HT1080 (cell line): ENCODE measurements around the gene FEM1A. TPM values are rescaled to one million over a fixed set of nuclear protein-coding genes. Genes with fewer than 3 reads are reported as not detected.
"Not testable (repeated sequence)": the region's sequence is repeated elsewhere in the genome, so short reads cannot be mapped to it uniquely, and the experiment has no call there.

ENCODE experiments used
- DNase-seq: peaks from one replicate; pipeline ENCODE4 v3.0.0-alpha.2; 2015; ENCODE audit warnings: low read depth
- total RNA-seq: library from RNA; depleted of rRNA; stranded (reverse); fragments of >200 nt; shearing (Covaris generic); gene quantifications from 2 replicates; pipeline ENCODE4 v1.2.3, GENCODE V29; 2014

The FEM1A gene
- total RNA-seq, 1 experiment from 2014 or later = 13.0 TPM

DNA sequence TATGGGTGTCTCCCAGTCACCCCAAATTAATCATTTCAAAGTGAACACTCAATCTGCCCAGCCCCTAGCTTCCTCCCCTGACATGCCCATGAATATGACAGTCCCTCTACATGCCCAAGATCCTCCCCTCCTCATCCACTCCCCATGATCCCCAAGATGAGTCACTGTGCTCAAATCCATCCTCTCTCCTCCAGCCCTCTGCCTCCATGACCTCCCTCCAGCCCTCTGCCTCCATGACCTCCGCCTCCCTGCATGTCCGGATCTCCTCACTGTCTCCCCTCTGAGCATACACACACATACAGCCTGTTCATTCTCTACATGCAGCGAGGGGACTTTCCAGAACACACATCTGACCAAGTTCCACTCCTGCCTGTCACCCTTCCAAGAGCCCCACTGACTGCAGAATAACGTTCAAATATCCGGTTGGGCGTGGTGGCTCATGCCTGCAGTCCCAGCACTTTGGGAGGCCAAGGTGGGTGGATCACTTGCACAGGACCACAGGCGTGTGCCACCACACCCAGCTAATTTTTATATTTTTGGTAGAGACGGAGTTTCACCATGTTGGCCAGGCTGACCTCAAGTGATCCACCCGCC lies 18.4 kb upstream of the FEM1A start:
- no peak for DNase-seq

- no peak for DNase-seq
Measured at GRCh38 chr19:4774136-4774535, 17.4 kb upstream of the FEM1A start.

GRCh38 chr19:4775627-4776152 lies 15.8 kb upstream of the FEM1A start:
- no peak for DNase-seq

- peak; percentile 46 for DNase-seq
Measured at GRCh38 chr19:4776436-4777211, 14.9 kb upstream of the FEM1A start.

DNA sequence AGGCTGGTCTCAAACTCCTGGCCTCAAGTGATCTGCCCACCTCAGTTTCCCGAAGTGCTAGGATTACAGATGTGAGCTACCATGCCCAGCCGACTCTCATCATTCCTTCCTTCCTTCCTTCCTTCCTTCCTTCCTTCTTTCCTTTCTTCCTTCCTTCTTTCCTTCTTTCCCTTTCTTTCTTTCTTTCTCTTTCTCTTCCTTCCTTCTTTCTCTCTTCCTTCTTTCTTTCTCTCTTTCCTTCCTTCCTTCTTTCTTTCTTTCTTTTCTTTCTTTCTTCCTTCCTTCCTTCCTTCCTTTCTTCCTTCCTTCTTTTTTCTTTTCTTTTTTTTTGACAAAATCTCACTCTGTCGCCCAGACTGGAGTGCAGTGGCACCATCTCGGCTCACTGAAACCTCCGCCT lies 13.4 kb upstream of the FEM1A start:
- DNase-seq = not testable (repeated sequence)

DNA sequence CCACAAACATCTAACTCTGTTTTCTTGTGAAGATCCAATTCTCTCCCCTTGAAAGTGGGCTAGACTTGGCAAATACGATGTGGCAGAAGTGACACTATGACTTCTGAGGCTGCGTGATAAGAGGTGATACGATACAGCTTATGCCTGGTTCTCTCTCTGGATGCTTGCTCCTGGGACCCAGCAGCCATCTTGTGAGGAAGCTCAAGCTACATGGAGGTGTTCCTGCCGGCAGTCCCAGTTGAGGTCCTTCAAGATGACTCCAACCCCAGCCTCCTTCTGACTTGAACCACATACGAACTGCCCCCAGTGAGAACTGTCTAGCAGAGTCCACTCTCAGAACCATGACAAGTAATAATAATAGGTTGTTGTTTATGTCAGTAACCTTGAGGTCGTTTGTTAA lies 10.7 kb upstream of the FEM1A start:
- no peak for DNase-seq

GRCh38 chr19:4781801-4782200 lies 9.7 kb upstream of the FEM1A start:
- DNase-seq = no peak

DNA sequence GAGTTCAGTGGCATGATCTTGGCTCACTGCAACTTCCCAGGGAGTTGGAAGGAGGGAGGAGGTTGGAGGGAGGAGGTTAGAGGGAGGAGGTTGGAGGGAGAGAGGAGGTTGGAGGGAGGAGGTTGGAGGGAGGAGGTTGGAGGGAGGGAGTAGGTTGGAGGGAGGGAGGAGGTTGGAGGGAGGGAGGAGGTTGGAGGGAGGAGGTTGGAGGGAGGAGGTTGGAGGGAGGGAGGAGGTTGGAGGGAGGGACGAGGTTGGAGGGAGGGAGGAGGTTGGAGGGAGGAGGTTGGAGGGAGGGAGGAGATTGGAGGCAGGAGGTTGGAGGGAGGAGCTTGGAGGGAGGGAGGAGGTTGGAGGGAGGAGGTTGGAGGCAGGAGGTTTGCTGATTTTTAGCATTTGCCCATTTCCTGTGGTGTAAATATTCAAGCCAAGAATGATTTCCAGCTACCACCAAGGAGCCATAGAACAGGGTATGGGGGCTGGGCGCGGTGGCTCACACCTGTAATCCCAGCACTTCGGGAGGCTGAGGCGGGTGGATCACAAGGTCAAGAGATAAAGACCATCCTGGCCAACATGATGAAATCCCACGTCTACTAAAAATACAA lies 5.0 kb upstream of the FEM1A start:
- DNase-seq = not testable (repeated sequence)

DNA sequence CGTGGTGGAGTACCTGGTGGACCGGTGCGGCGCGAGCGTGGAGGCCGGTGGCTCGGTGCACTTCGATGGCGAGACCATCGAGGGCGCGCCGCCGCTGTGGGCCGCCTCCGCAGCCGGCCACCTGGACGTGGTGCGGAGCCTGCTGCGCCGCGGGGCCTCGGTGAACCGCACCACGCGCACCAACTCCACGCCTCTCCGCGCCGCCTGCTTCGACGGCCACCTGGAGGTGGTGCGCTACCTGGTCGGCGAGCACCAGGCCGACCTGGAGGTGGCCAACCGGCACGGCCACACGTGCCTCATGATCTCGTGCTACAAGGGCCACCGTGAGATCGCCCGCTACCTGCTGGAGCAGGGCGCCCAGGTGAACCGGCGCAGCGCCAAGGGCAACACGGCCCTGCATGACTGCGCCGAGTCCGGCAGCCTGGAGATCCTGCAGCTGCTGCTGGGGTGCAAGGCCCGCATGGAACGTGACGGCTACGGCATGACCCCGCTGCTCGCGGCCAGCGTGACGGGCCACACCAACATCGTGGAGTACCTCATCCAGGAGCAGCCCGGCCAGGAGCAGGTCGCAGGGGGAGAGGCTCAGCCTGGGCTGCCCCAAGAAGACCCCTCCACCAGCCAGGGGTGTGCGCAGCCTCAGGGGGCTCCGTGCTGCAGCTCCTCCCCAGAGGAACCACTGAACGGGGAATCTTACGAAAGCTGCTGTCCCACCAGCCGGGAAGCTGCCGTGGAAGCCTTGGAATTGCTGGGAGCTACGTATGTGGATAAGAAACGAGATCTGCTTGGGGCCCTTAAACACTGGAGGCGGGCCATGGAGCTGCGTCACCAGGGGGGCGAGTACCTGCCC lies 708 bp downstream of the FEM1A start:
- not testable (repeated sequence) for DNase-seq

DNA sequence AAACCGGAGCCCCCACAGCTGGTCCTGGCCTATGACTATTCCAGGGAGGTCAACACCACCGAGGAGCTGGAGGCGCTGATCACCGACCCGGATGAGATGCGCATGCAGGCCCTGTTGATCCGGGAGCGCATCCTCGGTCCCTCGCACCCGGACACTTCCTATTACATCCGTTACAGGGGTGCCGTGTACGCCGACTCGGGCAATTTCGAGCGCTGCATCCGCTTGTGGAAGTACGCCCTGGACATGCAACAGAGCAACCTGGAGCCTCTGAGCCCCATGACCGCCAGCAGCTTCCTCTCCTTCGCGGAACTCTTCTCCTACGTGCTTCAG lies 1.3 kb downstream of the FEM1A start:
- not testable (repeated sequence) for DNase-seq

- not testable (repeated sequence) for DNase-seq
Measured at GRCh38 chr19:4793278-4793677, 1.7 kb downstream of the FEM1A start.

GRCh38 chr19:4794971-4795370 lies 3.4 kb downstream of the FEM1A start:
- DNase-seq = no peak

- no peak for DNase-seq
Measured at GRCh38 chr19:4795400-4795799, 3.9 kb downstream of the FEM1A start.

- DNase-seq = no peak
Measured at GRCh38 chr19:4800591-4801081, 9.1 kb downstream of the FEM1A start.

- DNase-seq = no peak
Measured at GRCh38 chr19:4801085-4801619, 9.6 kb downstream of the FEM1A start.

DNA sequence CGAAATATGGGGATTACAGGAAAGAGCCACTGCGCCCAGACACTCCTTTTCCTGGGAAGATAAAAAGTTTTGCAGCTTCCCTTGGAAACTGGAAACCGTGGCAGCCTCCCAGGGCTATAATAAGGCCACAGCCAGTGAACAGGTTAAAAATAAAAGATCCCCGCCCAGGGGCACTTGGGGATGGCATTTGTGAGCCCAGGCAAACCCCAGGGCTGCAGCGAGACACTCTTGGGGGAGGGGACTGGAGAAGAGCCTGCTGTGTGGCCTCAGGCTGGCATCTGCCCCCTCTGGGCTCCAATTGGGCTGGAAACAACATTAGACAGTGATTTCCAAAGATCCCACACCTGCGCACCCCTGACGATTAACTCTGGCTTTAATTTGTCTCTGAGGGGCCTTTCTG lies 11.2 kb downstream of the FEM1A start:
- DNase-seq = no peak

DNA sequence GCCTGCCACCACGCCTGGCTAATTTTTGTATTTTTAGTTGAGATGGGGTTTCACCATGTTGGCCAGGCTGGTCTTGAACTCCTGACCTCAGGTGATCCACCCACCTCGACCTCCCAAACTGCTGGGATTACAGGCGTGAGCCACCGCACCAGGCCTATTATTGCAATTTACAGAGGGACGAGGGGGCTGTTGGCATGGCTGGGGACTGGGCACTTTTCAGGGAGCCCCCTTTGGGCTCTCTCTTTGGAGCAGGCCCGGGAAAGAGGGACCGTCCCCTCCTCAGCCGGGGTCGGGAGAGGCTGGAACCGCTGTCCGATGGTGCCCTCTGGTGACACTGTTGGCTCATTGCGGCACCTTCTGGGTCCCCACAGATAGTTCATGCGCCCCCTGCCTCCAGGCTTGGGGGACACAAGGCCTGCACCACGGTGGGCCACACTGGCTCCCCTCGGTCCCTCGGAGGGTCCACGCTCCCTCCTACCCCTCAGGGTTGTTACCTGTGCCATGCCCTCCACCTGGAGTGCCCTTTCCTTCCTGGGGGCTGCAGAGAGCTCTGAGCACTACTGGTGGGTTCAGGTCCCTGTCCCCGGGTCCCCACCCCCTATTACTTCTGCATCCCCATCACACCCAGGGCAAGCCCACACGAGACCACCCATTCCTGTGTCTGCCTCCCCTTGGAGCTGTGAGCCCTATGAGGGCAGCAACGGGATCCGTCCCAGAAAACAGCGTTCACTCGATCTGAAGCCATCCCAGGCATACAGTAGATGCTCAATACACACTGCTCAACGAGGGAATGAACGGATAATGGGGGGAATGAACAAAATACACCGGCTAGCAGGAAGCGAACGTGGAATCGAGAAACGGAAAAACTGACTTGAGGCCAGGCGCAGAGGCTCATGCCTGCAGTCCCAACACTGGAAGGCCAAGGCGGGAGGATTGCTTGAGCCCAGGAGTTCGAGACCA lies 12.5 kb downstream of the FEM1A start:
- DNase-seq = peak; percentile 21

DNA sequence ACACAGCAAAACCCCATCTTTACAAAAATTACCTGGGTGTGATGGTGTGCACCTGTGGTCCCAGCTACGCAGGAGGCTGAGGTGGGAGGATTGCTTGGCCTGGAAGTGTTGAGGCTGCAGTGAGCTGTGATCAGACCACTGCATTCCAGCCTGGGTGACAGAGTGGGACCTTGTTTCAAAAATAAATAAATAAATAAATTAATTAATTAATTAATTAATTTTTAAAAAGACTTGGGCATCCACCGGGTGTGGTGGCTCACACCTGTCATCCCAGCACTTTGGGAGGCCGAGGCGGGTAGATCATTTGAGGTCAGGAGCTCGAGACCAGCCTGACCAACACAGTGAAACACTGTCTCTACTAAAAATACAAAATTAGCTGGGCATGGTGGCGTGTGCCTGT lies 13.6 kb downstream of the FEM1A start:
- DNase-seq = not testable (repeated sequence)

DNA sequence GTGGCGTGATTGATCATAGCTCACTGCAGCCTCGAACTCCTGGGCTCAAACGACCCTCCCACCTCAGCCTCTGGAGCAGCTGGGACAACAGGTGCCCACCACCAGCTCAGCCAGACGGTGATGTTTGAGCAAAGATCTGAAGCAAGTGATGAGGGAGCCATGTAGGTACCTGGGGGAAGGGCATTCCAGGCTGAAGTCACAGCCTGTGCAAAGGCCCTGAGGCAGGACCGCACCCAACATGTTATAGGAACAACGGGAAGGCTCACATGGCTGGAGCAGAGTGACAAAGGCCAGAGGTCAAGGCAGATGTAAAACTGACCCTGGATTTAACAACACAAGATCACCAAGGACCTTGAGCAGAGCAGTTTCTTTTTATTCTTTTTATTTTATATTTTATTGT lies 14.8 kb downstream of the FEM1A start:
- DNase-seq = no peak

DNA sequence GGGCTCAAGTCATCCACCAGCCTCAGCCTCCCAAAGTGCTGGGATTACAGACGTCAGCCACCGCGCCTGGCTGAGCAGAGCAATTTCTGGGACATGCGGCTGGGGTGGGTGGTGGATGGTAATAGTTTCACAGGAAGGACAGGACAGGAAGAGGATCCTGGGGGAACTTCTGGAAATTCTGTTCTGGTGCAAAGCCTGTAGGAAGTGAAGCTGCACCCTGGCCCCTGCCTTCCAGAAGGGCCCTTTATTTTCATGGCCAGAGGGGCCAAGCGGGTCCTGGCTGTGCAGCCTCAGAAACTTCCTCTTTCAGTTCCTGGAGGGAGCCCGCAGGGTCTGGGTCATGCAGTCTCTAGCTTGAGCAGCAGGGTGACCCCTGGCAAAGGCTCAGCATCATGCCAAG lies 15.7 kb downstream of the FEM1A start:
- DNase-seq = no peak
